Tibial nerve (tissue), 4 donors: ENCODE results near the gene MTFP1. TPM values are rescaled to one million over a fixed set of nuclear protein-coding genes. Genes with fewer than 3 reads are reported as not detected.

Source experiments
- DNase-seq, 2 donors: peaks; one replicate each; pipeline ENCODE4 v3.0.0-alpha.2; 2019; ENCODE audit warnings: low spot score in 2 of 2
- H3K27ac ChIP-seq, 4 donors: fragments of 200-600 bp; sonication (generic) in 3 of 4; one replicate each; pipeline ENCODE4 v1.5.1; 2017 to 2019; ENCODE audit warnings: mild to moderate bottlenecking in 1 of 4
- H3K27me3 ChIP-seq, 2 donors: fragments of 200-600 bp; sonication (generic) in 1 of 2; one replicate each; pipeline versions ENCODE4 v1.5.1 to v1.6.0; 2017 to 2019
- H3K36me3 ChIP-seq, 3 donors: fragments of 200-600 bp; sonication (generic); one replicate each; pipeline ENCODE4 v1.5.1; 2018 to 2019
- H3K4me1 ChIP-seq, 4 donors: fragments of 200-600 bp; sonication (generic) in 3 of 4; one replicate each; pipeline ENCODE4 v1.5.1; 2017 to 2019
- H3K4me3 ChIP-seq, 4 donors: fragments of 200-600 bp; sonication (generic) in 3 of 4; one replicate each; pipeline ENCODE4 v1.5.1; 2017 to 2019; ENCODE audit warnings: mild to moderate bottlenecking in 1 of 4, moderate library complexity in 1 of 4
- H3K9me3 ChIP-seq, 4 donors: fragments of 200-600 bp; sonication (generic) in 3 of 4; one replicate each; pipeline ENCODE4 v1.5.1; 2017 to 2019
- EP300 ChIP-seq, 2 donors: sonication (generic); formaldehyde crosslinking; IDR thresholded peaks; one replicate each; pipeline ENCODE4 v1.6.1; 2017; ENCODE audit warnings: antibody characterized with exemption in 2 of 2, mild to moderate bottlenecking in 1 of 2
- POLR2A ChIP-seq, 2 donors: fragments of 450-650 bp; IDR thresholded peaks; one replicate each; pipeline ENCODE4 v1.6.1; 2017; ENCODE audit warnings: antibody characterized with exemption in 2 of 2, mild to moderate bottlenecking in 2 of 2, moderate library complexity in 2 of 2
- WGBS, 2 donors: methylation state at CpG; one replicate each; pipeline ENCODE4 v1.1.5; 2018; 5-methylcytosine and 5-hydroxymethylcytosine counted together
- total RNA-seq, 4 donors: library from RNA; depleted of rRNA; stranded (reverse); fragments of >200 nt; gene quantifications; one replicate each; pipeline ENCODE4 v1.1.0, GENCODE V29; 2016
- TF ChIP-seq, protein P1 (sequence below), 5 experiments: fragments of 200-600 bp in 3 of 5; fragments of 450-650 bp in 2 of 5; sonication (generic) in 3 of 5; IDR thresholded peaks; one replicate each; pipeline ENCODE4 v1.5.1; 2016 to 2019; ENCODE audit warnings: antibody characterized with exemption in 5 of 5, mild to moderate bottlenecking in 3 of 5, moderate library complexity in 2 of 5

Gene MTFP1
- total RNA-seq, 4 donors from 2014 or later, result 2.2 to 12.7 (median 7.3) TPM

DNA sequence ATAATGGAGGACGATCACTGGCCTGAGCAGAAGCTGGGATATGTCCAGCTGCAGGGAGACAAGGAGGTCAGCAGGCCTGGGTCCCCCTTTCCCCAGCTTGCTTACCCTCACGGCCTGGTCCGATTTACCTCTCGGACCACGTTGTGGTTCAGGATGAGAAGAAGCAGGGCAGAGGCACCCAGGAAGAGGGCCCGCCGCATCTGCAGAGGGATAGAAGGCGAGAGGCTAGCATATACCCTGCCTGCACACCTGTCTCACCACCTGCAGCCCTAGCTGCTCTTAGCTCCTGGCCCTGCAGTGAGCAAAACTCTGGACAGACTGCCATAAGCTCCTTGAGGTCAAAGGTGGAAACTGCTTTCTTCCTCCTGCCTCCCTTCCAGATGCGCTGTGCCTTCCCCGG lies 39.6 kb upstream of the MTFP1 start:
- no peak for TF ChIP-seq POLR2A (IDR thresholded peaks at IDR 0.05)
- TF ChIP-seq EP300 (IDR thresholded peaks at IDR 0.05), result no peak
- TF ChIP-seq, protein P1, sequence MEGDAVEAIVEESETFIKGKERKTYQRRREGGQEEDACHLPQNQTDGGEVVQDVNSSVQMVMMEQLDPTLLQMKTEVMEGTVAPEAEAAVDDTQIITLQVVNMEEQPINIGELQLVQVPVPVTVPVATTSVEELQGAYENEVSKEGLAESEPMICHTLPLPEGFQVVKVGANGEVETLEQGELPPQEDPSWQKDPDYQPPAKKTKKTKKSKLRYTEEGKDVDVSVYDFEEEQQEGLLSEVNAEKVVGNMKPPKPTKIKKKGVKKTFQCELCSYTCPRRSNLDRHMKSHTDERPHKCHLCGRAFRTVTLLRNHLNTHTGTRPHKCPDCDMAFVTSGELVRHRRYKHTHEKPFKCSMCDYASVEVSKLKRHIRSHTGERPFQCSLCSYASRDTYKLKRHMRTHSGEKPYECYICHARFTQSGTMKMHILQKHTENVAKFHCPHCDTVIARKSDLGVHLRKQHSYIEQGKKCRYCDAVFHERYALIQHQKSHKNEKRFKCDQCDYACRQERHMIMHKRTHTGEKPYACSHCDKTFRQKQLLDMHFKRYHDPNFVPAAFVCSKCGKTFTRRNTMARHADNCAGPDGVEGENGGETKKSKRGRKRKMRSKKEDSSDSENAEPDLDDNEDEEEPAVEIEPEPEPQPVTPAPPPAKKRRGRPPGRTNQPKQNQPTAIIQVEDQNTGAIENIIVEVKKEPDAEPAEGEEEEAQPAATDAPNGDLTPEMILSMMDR (IDR thresholded peaks at IDR 0.05), result no peak
- H3K36me3 ChIP-seq, result peaks cover 0 to 38% (median 0%) of the 10 kb centered on the region in 3 donors
- H3K9me3 ChIP-seq, result no peaks in the 10 kb centered on the region
- no peaks in the 10 kb centered on the region for H3K27me3 ChIP-seq
- WGBS, 2 donors, result 91 to 94% methylated on average over 10 of the region's 10 CpGs
- DNase-seq, result no peak
- H3K27ac ChIP-seq, result peak overlapping the region in 2 of 4 donors; percentile 53 to 85
- H3K4me1 ChIP-seq, result peaks cover 0 to 17% (median 10%) of the 10 kb centered on the region in 4 donors
- no peak overlapping the region for H3K4me3 ChIP-seq

DNA sequence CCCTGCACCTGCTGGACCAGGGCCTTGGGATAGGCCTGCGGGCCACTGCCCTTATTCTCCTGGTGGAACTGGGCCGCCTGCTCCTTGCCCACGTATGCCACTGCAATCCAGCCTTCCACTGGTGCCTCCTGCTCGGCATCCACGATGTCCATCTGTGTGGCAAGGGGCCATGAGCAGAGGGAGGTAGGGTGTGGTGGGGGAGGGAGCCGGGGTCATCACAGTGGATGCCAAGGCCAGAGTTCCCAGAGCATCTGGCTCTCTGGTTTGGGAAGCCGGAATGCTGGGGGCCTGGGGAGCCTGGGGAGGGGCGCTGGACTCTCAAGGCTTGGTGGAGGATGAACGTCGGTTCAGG lies 39.0 kb upstream of the MTFP1 start:
- Histone ChIP-seq H3K4me3 (peak overlapping the region; percentile 52 to 70 (median 54)), H3K27ac (peak overlapping the region; percentile 53 to 85 (median 72)), H3K4me1 (peaks cover 0 to 17% (median 10%) of the 10 kb centered on the region in 4 donors), H3K27me3 (no peaks in the 10 kb centered on the region), H3K36me3 (peaks cover 0 to 31% (median 0%) of the 10 kb centered on the region in 3 donors), H3K9me3 (no peaks in the 10 kb centered on the region)
- no peak for DNase-seq
- WGBS, 2 donors, result 11 to 19% methylated on average over 8 to 10 of the region's 10 CpGs
- no peak for TF ChIP-seq POLR2A (IDR thresholded peaks at IDR 0.05)
- no peak for TF ChIP-seq EP300 (IDR thresholded peaks at IDR 0.05)
- TF ChIP-seq, protein P1 (IDR thresholded peaks at IDR 0.05), result no peak

DNA sequence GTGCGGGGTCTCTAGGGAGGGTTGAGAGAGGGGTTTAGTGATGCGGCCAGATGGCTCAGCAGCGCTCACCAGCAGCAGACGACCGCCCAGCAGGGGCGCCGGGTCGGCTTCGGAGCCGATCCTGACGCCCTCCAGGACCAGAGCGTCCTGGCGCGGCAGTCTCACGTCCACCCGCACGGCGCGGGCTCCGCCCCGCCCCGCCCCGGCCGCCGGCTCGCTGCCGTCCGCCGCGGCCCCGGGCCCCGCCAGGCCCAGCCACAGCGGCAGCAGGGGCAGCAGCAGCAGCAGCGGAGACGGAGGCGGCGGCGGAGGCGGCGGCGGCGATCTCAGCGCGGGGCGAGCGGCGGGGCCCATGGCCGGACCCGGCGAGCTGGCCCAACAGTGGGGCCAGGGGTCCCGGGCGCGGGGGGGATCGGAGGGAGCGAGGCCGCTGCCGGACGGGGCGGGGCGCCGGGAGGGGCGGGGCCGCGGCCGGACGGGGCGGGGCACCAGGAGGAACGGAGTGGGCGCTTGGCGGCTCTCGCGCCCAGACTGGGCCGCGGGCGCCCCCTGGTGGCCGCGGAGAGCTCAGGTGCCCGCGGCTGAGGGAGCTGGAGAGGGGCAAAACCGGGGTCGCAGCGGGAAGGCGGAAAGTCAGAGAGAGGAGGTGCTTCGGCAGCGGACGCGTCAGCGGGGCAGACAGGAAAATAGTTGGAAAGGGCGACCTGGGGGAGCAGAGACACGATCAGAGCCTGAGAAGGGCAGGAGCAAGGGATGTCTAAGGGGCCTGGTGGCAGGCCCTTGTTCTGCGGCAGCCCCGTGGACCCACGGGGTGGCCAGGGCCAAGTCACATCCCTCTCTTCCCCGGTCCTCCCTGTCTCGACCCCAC lies 38.4 kb upstream of the MTFP1 start, which contains the start of gene RNF215:
Gene RNF215, minus strand, starts transcription at position 452 of the 868 bp plus-strand sequence. Its CDS starts 98 bp downstream, at position 354.
- H3K36me3 ChIP-seq, result peaks cover 0 to 25% (median 0%) of the 10 kb centered on the region in 3 donors

DNA sequence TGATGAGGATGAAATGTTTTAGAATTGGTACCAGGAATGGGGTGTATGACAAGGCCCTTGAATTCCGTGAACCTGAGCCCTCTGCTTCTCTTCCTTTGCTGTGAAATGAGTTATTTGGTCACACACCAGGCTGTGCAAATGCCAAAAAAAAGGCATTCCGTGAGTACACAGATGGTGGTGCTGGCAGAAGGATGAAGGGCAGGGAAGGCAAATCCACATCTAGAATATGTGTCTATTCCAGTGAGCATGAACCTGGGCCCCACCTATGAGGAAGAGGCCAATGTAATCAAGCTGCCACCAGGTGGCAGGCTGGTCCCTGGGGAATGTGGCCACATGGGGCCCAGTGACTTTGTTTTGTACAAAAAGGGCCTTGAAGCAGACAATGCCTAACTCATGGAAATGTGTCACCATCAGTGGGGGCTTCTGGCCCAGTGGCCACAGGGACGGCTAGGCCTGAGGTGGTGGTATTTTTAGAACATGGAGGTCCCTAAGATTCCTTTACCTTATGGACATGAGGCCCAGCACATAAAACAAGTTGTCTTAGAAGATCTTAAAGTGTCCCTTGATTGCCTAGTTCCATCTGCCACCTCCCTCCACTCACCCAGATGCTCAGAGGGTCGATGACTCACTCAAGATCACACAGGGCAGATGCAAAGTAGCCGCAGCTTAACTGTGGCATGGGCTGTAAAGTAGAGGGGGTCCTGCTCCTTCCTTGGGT lies 34.4 kb upstream of the MTFP1 start:
- H3K27ac ChIP-seq, result peak overlapping the region in 2 of 4 donors; percentile 7 to 24
- 61 to 63% methylated on average over 5 of the region's 5 CpGs for WGBS, 2 donors
- peaks cover 0 to 15% (median 9%) of the 10 kb centered on the region in 4 donors for H3K4me1 ChIP-seq
- no peak for DNase-seq
- H3K9me3 ChIP-seq, result no peaks in the 10 kb centered on the region
- H3K27me3 ChIP-seq, result peaks cover 0 to 5% of the 10 kb centered on the region in 2 donors
- no peaks in the 10 kb centered on the region for H3K36me3 ChIP-seq
- H3K4me3 ChIP-seq, result no peak overlapping the region
- no peak for TF ChIP-seq EP300 (IDR thresholded peaks at IDR 0.05)
- TF ChIP-seq, protein P1 (IDR thresholded peaks at IDR 0.05), result peak; percentile 56 to 69 (median 67)

More for the DNA sequence above, 38.4 kb upstream of the MTFP1 start, which contains the start of gene RNF215:
- no peaks in the 10 kb centered on the region for H3K27me3 ChIP-seq
- H3K4me3 ChIP-seq, result peak within 1 kb of the TSS; percentile 52 to 70 (median 54)
- peak within 1 kb of the TSS; percentile 53 to 85 (median 72) for H3K27ac ChIP-seq
- TF ChIP-seq, protein P1 (IDR thresholded peaks at IDR 0.05), result peak; percentile 93 to 99 (median 95)
- no peak for TF ChIP-seq POLR2A (IDR thresholded peaks at IDR 0.05)
- TF ChIP-seq EP300 (IDR thresholded peaks at IDR 0.05), result no peak
- peaks cover 0 to 17% (median 10%) of the 10 kb centered on the region in 4 donors for H3K4me1 ChIP-seq
- peak; percentile 68 to 71 for DNase-seq
- no peaks in the 10 kb centered on the region for H3K9me3 ChIP-seq
- 1 to 2% methylated on average over 29 to 69 of the region's 95 CpGs for WGBS, 2 donors
